ENCODE results near the gene CCNY.
"Not testable (repeated sequence)": the region's sequence is repeated elsewhere in the genome, so short reads cannot be mapped to it uniquely, and the experiment has no call there.

CCNY gene

DNA sequence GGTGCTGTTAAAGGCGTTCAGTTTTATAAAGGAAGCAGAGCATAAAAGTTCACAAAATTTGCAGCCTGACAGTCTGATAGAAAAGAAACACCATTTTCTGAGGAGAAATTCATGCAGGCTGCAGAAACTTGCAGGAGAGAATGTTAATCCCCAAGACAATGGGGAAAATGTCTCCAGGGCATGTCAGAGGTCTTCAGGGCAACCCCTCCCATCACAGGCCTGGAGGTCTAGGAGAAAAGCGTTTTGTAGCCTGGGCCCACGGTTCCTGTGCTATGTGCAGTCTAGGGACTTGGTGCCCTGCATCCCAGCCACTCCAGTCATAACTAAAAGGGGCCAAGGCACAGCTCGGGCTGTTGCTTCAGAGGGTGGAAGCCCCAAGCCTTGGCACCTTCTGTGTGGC lies 200.5 kb downstream of the CCNY start:
- no peaks in the 10 kb centered on the region for H4K20me1 ChIP-seq (ENCODE audit: insufficient read depth, low read length, poor library complexity, severe bottlenecking)
- no peak for TF ChIP-seq CTCF (conservative IDR thresholded peaks at IDR 0.05; ENCODE audit: low read length)
- TF ChIP-seq EZH2phosphoT487 (IDR thresholded peaks at IDR 0.05; ENCODE audit: borderline replicate concordance), result no peak
- H3K79me2 ChIP-seq (ENCODE audit: insufficient read depth, low read length), result peaks cover 16% of the 10 kb centered on the region; the same call in 1 of the 2 replicates
- H3K9me3 ChIP-seq (ENCODE audit: insufficient read depth, low read depth, low read length), result peaks cover 18% of the 10 kb centered on the region
- H3K4me3 ChIP-seq (ENCODE audit: low read length, poor library complexity, severe bottlenecking), result no peak overlapping the region
- H3K9me2 ChIP-seq (replicated peaks; ENCODE audit: low read depth, low read length), result no peaks in the 10 kb centered on the region
- H3K4me2 ChIP-seq (ENCODE audit: low read depth, low read length, poor library complexity, severe bottlenecking), result no peak overlapping the region
- H3K9ac ChIP-seq (ENCODE audit: low read depth, low read length, poor library complexity, severe bottlenecking), result no peak overlapping the region
- H3K4me1 ChIP-seq (ENCODE audit: insufficient read depth, low read length, poor library complexity, severe bottlenecking), result no peaks in the 10 kb centered on the region
- H2AFZ ChIP-seq (ENCODE audit: low read length), result no peak overlapping the region
- peaks cover 80% of the 10 kb centered on the region for H3K36me3 ChIP-seq (ENCODE audit: insufficient read depth, low read length)
- H3F3A ChIP-seq (ENCODE audit: low read depth), result no peaks in the 10 kb centered on the region
- no peaks in the 10 kb centered on the region for H3K27me3 ChIP-seq (ENCODE audit: insufficient read depth, low read length, poor library complexity, severe bottlenecking)

DNA sequence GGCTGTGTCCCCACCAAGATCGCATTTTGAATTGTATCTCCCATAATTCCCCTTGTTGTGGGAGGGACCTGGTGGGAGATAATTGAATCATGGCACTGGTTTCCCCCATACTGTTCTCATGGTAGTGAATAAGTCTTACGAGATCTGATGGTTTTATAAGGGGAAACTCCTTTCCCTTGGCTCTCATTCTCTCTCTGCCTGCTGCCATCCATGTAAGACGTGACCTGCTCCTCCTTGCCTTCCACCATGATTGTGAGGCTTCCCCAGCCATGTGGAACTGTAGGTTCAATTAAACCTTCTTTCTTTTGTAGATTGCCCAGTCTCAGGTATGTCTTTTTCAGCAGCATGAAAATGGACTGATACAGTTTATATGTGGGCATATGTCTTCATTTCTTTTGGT lies 201.6 kb downstream of the CCNY start:
- not testable (repeated sequence) for H2AFZ ChIP-seq (ENCODE audit: low read length); H3K4me3 ChIP-seq (ENCODE audit: low read length, poor library complexity, severe bottlenecking)

DNA sequence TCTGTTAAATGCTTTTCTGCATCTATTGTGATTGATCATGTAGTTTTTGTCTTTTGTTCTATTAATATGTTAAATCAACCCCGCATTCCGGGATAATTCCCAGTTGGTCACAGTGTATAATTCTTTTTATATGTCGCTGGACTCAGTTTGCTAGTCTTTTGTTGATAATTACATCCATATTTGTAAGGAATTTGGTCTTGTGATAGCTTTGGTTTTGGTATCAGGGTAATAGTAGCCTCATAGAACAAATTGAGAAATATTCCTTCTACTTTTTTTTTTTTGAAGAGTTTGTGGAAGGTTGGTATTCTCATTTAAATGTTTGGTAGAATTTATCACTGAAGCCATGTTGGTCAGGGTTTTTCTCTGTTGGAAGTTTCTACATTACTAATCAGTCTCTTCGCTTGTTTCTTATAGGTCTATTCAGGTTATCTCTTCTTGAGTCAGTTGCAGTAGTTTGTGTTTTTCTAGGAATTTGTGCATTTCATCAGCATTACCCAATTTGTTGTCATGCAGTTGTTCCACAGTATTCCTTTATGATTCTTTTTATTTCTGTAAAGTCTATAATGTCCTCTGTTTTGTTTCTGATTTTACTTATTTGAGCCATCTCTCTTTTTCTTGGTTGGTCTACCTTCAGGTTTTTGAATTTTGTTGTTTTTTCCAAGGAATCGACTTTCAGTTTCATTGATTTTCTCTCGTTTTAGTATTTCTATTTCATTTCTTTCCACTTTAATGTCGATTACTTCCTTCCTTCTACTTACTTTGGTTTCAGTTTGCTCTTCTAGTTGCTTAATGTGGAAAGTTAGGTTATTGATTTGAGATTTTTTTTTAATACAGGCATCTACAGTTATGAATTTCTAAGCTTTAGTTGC lies 204.2 kb downstream of the CCNY start:
- Histone ChIP-seq H3K4me2 (ENCODE audit: low read depth, low read length, poor library complexity, severe bottlenecking) (no peak overlapping the region), H4K20me1 (ENCODE audit: insufficient read depth, low read length, poor library complexity, severe bottlenecking) (no peaks in the 10 kb centered on the region), H3K4me3 (ENCODE audit: low read length, poor library complexity, severe bottlenecking) (no peak overlapping the region), H3K9me2 (replicated peaks; ENCODE audit: low read depth, low read length) (no peaks in the 10 kb centered on the region), H2AFZ (ENCODE audit: low read length) (no peak overlapping the region), H3K79me2 (ENCODE audit: insufficient read depth, low read length) (peaks cover 21% of the 10 kb centered on the region; the same call in 1 of the 2 replicates), H3K9me3 (ENCODE audit: insufficient read depth, low read depth, low read length) (peaks cover 6% of the 10 kb centered on the region), H3K36me3 (ENCODE audit: insufficient read depth, low read length) (peaks cover 71% of the 10 kb centered on the region), H3F3A (ENCODE audit: low read depth) (no peaks in the 10 kb centered on the region), H3K9ac (ENCODE audit: low read depth, low read length, poor library complexity, severe bottlenecking) (no peak overlapping the region), H3K4me1 (ENCODE audit: insufficient read depth, low read length, poor library complexity, severe bottlenecking) (no peaks in the 10 kb centered on the region), H3K27me3 (ENCODE audit: insufficient read depth, low read length, poor library complexity, severe bottlenecking) (no peaks in the 10 kb centered on the region)
- TF ChIP-seq EZH2phosphoT487 (IDR thresholded peaks at IDR 0.05; ENCODE audit: borderline replicate concordance) (no peak), CTCF (conservative IDR thresholded peaks at IDR 0.05; ENCODE audit: low read length) (no peak)

More for the DNA sequence above, 201.6 kb downstream of the CCNY start:
- not testable (repeated sequence) for H3K4me2 ChIP-seq (ENCODE audit: low read depth, low read length, poor library complexity, severe bottlenecking); H3K9me2 ChIP-seq (replicated peaks; ENCODE audit: low read depth, low read length); H3F3A ChIP-seq (ENCODE audit: low read depth); H4K20me1 ChIP-seq (ENCODE audit: insufficient read depth, low read length, poor library complexity, severe bottlenecking); H3K27me3 ChIP-seq (ENCODE audit: insufficient read depth, low read length, poor library complexity, severe bottlenecking); H3K9ac ChIP-seq (ENCODE audit: low read depth, low read length, poor library complexity, severe bottlenecking); H3K4me1 ChIP-seq (ENCODE audit: insufficient read depth, low read length, poor library complexity, severe bottlenecking)
- peaks cover 21% of the 10 kb centered on the region; the same call in 1 of the 2 replicates for H3K79me2 ChIP-seq (ENCODE audit: insufficient read depth, low read length)
- H3K36me3 ChIP-seq (ENCODE audit: insufficient read depth, low read length), result peaks cover 80% of the 10 kb centered on the region
- H3K9me3 ChIP-seq (ENCODE audit: insufficient read depth, low read depth, low read length), result peaks cover 18% of the 10 kb centered on the region

All from Loucy (cell line).